Liver (tissue), 3 donors: ENCODE data around the gene ALK.

Source experiments
- TAF1 ChIP-seq: conservative IDR thresholded peaks from 2 replicates; pipeline ENCODE4 v1.6.1; 2016; ENCODE audit warnings: antibody characterized with exemption, mild to moderate bottlenecking
- TF ChIP-seq, protein P1 (sequence below): IDR thresholded peaks from 2 replicates; pipeline ENCODE4 v1.6.1; 2016; ENCODE audit warnings: antibody characterized with exemption, mild to moderate bottlenecking
- TF ChIP-seq, protein P2 (sequence below): fragments of 150-350 bp; IDR thresholded peaks from 2 replicates; pipeline ENCODE4 v1.5.1; 2017; ENCODE audit warnings: improper control_type of control experiment, low read depth, low read length; ENCODE audit not compliant: missing input control
- donor health status: healthy.
- donor health status: healthy.

DNA sequence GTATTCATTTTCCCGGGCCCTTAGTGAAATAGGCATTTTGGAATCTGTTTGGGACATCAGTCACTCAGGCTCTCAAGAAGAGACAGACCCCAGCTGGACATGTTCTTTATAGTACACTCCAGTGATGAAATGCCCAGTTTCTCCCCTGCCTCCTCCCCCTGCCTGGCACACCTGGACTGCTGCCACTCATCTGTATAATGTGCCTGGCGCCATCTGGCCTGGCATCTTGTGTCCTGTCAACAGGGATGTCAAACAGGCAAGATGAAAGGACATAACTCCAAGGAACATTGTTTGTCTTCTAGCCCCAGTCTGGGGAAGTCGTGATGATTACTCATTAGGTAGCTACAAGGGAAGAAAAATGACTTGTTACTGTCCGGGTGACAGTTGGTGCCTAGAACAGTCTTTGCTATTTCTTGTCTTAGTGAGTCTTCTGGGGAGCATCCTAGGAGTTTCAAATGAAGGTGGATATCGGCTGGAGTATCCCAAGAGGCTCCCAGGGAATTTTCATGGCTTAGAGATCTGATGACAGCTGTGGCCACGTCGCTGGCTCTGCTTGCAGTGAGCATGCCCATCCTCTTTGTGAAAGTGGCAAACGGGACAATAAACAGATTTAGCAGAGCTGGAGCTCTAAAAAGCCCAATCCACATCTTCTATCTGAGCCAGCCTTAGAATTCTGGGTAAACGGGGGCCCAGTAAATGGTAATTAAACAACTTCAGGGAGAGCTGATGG lies 153.6 kb downstream of the ALK start:
- TF ChIP-seq, protein P1, sequence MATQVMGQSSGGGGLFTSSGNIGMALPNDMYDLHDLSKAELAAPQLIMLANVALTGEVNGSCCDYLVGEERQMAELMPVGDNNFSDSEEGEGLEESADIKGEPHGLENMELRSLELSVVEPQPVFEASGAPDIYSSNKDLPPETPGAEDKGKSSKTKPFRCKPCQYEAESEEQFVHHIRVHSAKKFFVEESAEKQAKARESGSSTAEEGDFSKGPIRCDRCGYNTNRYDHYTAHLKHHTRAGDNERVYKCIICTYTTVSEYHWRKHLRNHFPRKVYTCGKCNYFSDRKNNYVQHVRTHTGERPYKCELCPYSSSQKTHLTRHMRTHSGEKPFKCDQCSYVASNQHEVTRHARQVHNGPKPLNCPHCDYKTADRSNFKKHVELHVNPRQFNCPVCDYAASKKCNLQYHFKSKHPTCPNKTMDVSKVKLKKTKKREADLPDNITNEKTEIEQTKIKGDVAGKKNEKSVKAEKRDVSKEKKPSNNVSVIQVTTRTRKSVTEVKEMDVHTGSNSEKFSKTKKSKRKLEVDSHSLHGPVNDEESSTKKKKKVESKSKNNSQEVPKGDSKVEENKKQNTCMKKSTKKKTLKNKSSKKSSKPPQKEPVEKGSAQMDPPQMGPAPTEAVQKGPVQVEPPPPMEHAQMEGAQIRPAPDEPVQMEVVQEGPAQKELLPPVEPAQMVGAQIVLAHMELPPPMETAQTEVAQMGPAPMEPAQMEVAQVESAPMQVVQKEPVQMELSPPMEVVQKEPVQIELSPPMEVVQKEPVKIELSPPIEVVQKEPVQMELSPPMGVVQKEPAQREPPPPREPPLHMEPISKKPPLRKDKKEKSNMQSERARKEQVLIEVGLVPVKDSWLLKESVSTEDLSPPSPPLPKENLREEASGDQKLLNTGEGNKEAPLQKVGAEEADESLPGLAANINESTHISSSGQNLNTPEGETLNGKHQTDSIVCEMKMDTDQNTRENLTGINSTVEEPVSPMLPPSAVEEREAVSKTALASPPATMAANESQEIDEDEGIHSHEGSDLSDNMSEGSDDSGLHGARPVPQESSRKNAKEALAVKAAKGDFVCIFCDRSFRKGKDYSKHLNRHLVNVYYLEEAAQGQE, result no peak
- TF ChIP-seq, protein P2, sequence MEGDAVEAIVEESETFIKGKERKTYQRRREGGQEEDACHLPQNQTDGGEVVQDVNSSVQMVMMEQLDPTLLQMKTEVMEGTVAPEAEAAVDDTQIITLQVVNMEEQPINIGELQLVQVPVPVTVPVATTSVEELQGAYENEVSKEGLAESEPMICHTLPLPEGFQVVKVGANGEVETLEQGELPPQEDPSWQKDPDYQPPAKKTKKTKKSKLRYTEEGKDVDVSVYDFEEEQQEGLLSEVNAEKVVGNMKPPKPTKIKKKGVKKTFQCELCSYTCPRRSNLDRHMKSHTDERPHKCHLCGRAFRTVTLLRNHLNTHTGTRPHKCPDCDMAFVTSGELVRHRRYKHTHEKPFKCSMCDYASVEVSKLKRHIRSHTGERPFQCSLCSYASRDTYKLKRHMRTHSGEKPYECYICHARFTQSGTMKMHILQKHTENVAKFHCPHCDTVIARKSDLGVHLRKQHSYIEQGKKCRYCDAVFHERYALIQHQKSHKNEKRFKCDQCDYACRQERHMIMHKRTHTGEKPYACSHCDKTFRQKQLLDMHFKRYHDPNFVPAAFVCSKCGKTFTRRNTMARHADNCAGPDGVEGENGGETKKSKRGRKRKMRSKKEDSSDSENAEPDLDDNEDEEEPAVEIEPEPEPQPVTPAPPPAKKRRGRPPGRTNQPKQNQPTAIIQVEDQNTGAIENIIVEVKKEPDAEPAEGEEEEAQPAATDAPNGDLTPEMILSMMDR, result no peak
- no peak for TF ChIP-seq TAF1
